Lower lobe of right lung (tissue), 2 donors: Measurements from ENCODE around the gene SAMD4B. TPM values are rescaled to one million over a fixed set of nuclear protein-coding genes. Genes with fewer than 3 reads are reported as not detected.

Experiments
- ATAC-seq, 2 donors: fragments of 200-7000 bp; cut with Tn5 transposase; one replicate each; pipeline ENCODE4 v1.9.1; 2020 to 2022; ENCODE audit warnings: mild to moderate bottlenecking in 2 of 2, moderate library complexity in 2 of 2
- DNase-seq: peaks from one replicate; pipeline ENCODE4 v3.0.0-alpha.2; 2020
- H3K27ac ChIP-seq: fragments of 200-600 bp; one replicate; pipeline ENCODE4 v1.8.0; 2022
- H3K27me3 ChIP-seq: fragments of 200-600 bp; one replicate; pipeline ENCODE4 v1.8.0; 2022; ENCODE audit warnings: low read depth
- H3K36me3 ChIP-seq: fragments of 200-600 bp; one replicate; pipeline ENCODE4 v1.8.0; 2022; ENCODE audit warnings: mild to moderate bottlenecking
- H3K4me1 ChIP-seq: fragments of 200-600 bp; one replicate; pipeline ENCODE4 v1.8.0; 2022
- H3K4me3 ChIP-seq: fragments of 200-600 bp; one replicate; pipeline ENCODE4 v1.8.0; 2022; ENCODE audit warnings: mild to moderate bottlenecking
- H3K9me3 ChIP-seq: fragments of 200-600 bp; one replicate; pipeline ENCODE4 v1.8.0; 2022
- CTCF ChIP-seq: fragments of 200-600 bp; IDR thresholded peaks from one replicate; pipeline ENCODE4 v1.8.0; 2022; ENCODE audit warnings: antibody characterized with exemption, mild to moderate bottlenecking
- intact Hi-C: fragments of 100-400 bp; cut with DNase I; formaldehyde crosslinking; loops from one replicate; pipeline ENCODE4 v1.11.0; 2022
- total RNA-seq: library from RNA; stranded (reverse); fragmentation: NEBNext Ultra II Directional; extraction: Animal tissue kit (Norgen Biotek cat#: 25700); gene quantifications from one replicate; pipeline ENCODE4 v1.2.1, GENCODE V29; 2021
- donor health status: DM: no; HTN: yes; CAD: no; lungs with severe emphysema.

Gene SAMD4B
- total RNA-seq, 1 donor from 2014 or later: 74.4 TPM

GRCh38 chr19:39355253-39355652 is 13.0 kb downstream of the SAMD4B start:
- Histone ChIP-seq H3K4me1 (no peaks in the 10 kb centered on the region), H3K27me3 (no peaks in the 10 kb centered on the region), H3K9me3 (no peaks in the 10 kb centered on the region), H3K27ac (no peak overlapping the region), H3K4me3 (no peak overlapping the region), H3K36me3 (peaks cover 89% of the 10 kb centered on the region)
- intact Hi-C loops: no loop called here
- no peak for DNase-seq
- no peak for ATAC-seq
- TF ChIP-seq CTCF: no peak

GRCh38 chr19:39356073-39356472 is 13.9 kb downstream of the SAMD4B start:
- Histone ChIP-seq H3K27ac (no peak overlapping the region), H3K9me3 (no peaks in the 10 kb centered on the region), H3K36me3 (peaks cover 93% of the 10 kb centered on the region), H3K27me3 (no peaks in the 10 kb centered on the region), H3K4me3 (no peak overlapping the region), H3K4me1 (no peaks in the 10 kb centered on the region)
- intact Hi-C loops: no loop called here
- ATAC-seq: no peak
- DNase-seq: no peak
- no peak for TF ChIP-seq CTCF

- Histone ChIP-seq H3K27ac (no peak overlapping the region), H3K27me3 (no peaks in the 10 kb centered on the region), H3K36me3 (peaks cover 98% of the 10 kb centered on the region), H3K4me1 (no peaks in the 10 kb centered on the region), H3K4me3 (no peak overlapping the region), H3K9me3 (no peaks in the 10 kb centered on the region)
- no peak for TF ChIP-seq CTCF
- no peak for DNase-seq
- no peak for ATAC-seq
- intact Hi-C loops: no loop called here
Observed at GRCh38 chr19:39356647-39357046, 14.4 kb downstream of the SAMD4B start.

- H3K27ac ChIP-seq: no peak overlapping the region
- H3K9me3 ChIP-seq: no peaks in the 10 kb centered on the region
- intact Hi-C loops: no loop called here
- H3K27me3 ChIP-seq: no peaks in the 10 kb centered on the region
- DNase-seq: no peak
- no peak overlapping the region for H3K4me3 ChIP-seq
- H3K4me1 ChIP-seq: peaks cover 10% of the 10 kb centered on the region
- H3K36me3 ChIP-seq: peaks cover 99% of the 10 kb centered on the region
- no peak for ATAC-seq
- no peak for TF ChIP-seq CTCF
Observed at GRCh38 chr19:39359026-39359425, 16.8 kb downstream of the SAMD4B start.

GRCh38 chr19:39360599-39360998 is 18.4 kb downstream of the SAMD4B start:
- TF ChIP-seq CTCF: no peak
- DNase-seq (no peak), ATAC-seq (no peak)
- no peak overlapping the region for H3K27ac ChIP-seq
- H3K36me3 ChIP-seq: peaks cover 96% of the 10 kb centered on the region
- no peak overlapping the region for H3K4me3 ChIP-seq
- H3K4me1 ChIP-seq: peaks cover 10% of the 10 kb centered on the region
- H3K27me3 ChIP-seq: no peaks in the 10 kb centered on the region
- H3K9me3 ChIP-seq: no peaks in the 10 kb centered on the region
- intact Hi-C loops: no loop called here
